Cortex of kidney (tissue), 1 donor: ENCODE measurements around the gene ZNF667.
A peak's percentile ranks its signal among the peaks of the same experiment; 100 is the strongest.

Experiments used
- DNase-seq: peaks from one replicate; lab custom pipeline; 2025; lab: John Stamatoyannopoulos, UW

Gene ZNF667

GRCh38 chr19:56476651-56477428, at the start of gene ZNF667:
TSS of gene ZNF667 (minus strand) at chr19:56477345. CDS start at chr19:56462370, 14,975 bp downstream.
- DNase-seq: no peak

- no peak for DNase-seq
These were observed 48.2 kb upstream of the ZNF667 start for GRCh38 chr19:56525214-56525860.

GRCh38 chr19:56508290-56508778, 31.2 kb upstream of the ZNF667 start:
- DNase-seq: no peak

GRCh38 chr19:56507446-56508289, 30.5 kb upstream of the ZNF667 start, which contains the start of gene ZNF471:
TSS of gene ZNF471 (plus strand) at chr19:56507855. CDS start at chr19:56511572, 3,717 bp downstream.
- peak; percentile 24 for DNase-seq

GRCh38 chr19:56504581-56504980, 27.4 kb upstream of the ZNF667 start:
- no peak for DNase-seq

- no peak for DNase-seq
These were observed 14.3 kb upstream of the ZNF667 start for GRCh38 chr19:56491399-56491798.

GRCh38 chr19:56477429-56478338, 539 bp upstream of the ZNF667 start:
- DNase-seq: peak; percentile 30

GRCh38 chr19:56476093-56476492, 1.1 kb downstream of the ZNF667 start:
- no peak for DNase-seq

- no peak for DNase-seq
These were observed 2.8 kb downstream of the ZNF667 start for GRCh38 chr19:56474308-56474707.

GRCh38 chr19:56441206-56441792, 35.8 kb downstream of the ZNF667 start:
- DNase-seq: no peak

GRCh38 chr19:56423985-56424353, 53.2 kb downstream of the ZNF667 start:
- DNase-seq: no peak

- no peak for DNase-seq
These were observed 53.7 kb downstream of the ZNF667 start for GRCh38 chr19:56423276-56423984.

- no peak for DNase-seq
These were observed 72.1 kb downstream of the ZNF667 start for GRCh38 chr19:56405062-56405461.

GRCh38 chr19:56404705-56405056, 72.5 kb downstream of the ZNF667 start:
- no peak for DNase-seq

GRCh38 chr19:56403764-56404704, 73.1 kb downstream of the ZNF667 start, which contains the start of gene ZNF583:
TSS of gene ZNF583 (plus strand) at chr19:56404332. CDS start at chr19:56407115, 2,783 bp downstream.
- DNase-seq: peak; percentile 93

- no peak for DNase-seq
These were observed 73.9 kb downstream of the ZNF667 start for GRCh38 chr19:56403261-56403660.

- no peak for DNase-seq
These were observed 76.7 kb downstream of the ZNF667 start for GRCh38 chr19:56400485-56400884.

GRCh38 chr19:56398809-56399208, 78.3 kb downstream of the ZNF667 start:
- no peak for DNase-seq
